Measurements from ENCODE around the gene TNC.

DNA sequence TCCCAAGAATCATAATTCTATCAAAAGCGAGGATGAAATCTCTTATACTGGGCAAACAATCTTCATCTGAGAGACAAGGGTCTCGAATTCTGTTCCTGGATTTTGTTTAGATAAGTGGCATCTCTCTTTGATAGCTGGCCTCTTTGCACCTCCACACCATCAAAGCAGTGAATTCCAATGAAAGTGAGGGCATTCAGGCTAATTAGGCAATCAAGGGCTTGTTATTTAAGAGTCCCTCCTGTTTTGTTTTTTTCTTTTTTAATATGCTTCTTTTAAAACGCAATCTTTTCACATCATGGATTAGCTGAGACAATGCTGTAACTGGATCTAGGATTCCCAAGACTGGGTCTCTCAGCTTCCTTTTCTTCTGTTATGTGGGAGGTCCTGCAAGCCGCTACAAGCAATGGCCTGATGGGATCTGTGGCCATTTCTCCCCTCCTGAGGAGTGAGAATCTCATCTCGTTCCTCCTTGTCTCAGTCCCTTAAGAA lies 67.9 kb downstream of the TNC start:
- TF ChIP-seq POLR2A (IDR thresholded peaks at IDR 0.05; ENCODE audit: low read length): no peak
- no peak for TF ChIP-seq GATA1 (IDR thresholded peaks at IDR 0.05; ENCODE audit: low read depth, low read length)

Data from erythroblast (primary cell).